Skin epidermis (tissue), 12 donors: ENCODE results near the gene NCAPD3.
"Not testable (repeated sequence)": the region's sequence is repeated elsewhere in the genome, so short reads cannot be mapped to it uniquely, and the experiment has no call there.

Source experiments
- H3K27ac ChIP-seq, 21 experiments: fragments of 200-600 bp; sonication (generic) in 11 of 21; one replicate each; pipeline ENCODE4 v1.5.0; 2020; ENCODE audit warnings: mild to moderate bottlenecking in 3 of 21, inconsistent platforms in 2 of 21, moderate library complexity in 2 of 21
- H3K4me3 ChIP-seq, 7 experiments: fragments of 200-600 bp; sonication (generic) in 2 of 7; one replicate each; pipeline ENCODE4 v1.5.0; 2020; ENCODE audit warnings: inconsistent platforms in 2 of 7, mild to moderate bottlenecking in 2 of 7, moderate library complexity in 1 of 7

Gene NCAPD3

DNA sequence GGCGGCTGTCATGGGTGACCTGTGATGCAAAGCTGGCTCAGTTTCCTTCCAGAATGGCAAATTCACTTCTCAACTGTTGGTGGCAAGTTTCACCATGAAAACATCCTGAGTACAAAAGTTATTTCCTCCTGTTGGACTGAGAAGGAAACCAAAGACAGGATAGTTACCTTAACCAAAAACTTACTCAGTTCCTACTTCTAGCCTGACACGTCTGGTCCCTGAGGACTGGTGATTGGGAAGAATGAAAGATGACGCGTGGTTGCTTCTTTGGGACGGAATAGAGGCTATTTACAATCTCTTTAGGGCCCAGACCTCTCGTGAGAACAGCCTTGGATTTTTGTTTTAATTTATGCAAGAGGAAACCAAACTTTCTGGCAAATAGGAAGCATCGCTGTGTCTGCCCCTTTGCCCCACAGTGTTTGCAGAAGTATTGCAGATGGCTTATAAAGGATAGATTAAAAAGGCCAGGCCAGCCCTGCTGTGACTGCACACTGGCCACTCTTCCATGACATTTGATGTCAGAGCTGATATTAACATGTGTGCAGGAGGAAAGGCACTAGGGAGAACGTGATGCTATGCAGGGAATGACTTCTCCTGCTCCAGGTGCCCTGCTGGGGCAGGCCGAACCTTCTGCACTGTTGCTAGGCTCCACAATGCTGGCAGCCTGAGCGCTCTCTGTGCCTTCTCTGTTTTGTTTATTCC is 8.3 kb upstream of the NCAPD3 start:
- no peak overlapping the region for H3K4me3 ChIP-seq
- peak overlapping the region in 1 of 21 experiments; percentile 22 for H3K27ac ChIP-seq

DNA sequence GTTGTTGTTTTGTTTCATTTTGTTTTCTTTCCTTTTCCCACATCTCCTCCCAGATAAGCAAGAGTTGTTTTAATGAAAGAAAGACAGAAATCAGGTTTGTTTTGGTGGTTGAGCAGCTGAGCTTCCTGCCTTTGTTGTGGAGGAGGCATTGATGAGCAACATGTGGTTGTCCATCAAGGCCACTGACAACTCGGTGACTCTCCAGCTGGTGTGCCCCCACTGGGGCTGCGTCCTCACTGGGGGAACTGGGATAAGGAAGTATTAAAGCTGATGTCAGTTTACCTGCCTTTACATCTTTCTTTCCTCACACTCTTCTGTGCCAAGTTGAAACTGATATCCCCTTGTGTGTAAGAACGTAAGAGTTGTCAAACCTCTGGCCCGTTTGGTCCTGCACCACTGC is 6.6 kb upstream of the NCAPD3 start:
- peak overlapping the region in 1 of 21 experiments; percentile 14 for H3K27ac ChIP-seq
- H3K4me3 ChIP-seq, result no peak overlapping the region

DNA sequence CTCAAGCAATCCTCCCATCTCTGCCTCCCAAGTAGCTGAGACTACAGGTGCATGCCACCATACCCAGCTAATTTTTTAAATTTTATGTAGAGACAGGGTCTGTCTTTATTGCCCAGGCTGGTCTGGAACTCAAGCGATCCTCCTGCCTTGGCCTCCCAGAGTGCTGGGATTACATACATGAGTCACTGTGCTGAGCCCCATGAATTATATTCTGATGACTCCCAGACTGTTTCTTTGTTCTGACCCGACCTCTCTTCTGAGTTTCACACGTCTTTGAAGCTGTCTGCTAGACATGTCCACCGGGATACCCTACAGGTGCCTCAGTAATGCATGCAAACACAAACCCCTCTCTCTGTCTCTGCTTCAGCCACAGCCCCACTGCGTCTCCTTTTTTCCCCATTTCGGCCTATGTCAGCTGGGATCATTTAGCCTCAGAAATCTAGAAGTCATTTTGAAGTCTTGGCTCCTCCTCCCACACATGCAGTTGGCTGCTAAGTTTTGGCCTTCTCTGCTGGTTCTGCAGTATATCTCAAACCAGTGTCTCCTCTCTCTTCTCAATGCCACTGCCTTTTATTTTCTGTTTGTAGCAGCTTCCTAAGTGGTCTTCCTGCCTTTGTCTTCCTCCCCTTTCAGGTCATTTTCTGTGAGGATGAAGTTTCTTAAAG is 5.5 kb upstream of the NCAPD3 start:
- Histone ChIP-seq H3K27ac (peak overlapping the region in 3 of 21 experiments; percentile 2 to 17 (median 14)), H3K4me3 (no peak overlapping the region)

DNA sequence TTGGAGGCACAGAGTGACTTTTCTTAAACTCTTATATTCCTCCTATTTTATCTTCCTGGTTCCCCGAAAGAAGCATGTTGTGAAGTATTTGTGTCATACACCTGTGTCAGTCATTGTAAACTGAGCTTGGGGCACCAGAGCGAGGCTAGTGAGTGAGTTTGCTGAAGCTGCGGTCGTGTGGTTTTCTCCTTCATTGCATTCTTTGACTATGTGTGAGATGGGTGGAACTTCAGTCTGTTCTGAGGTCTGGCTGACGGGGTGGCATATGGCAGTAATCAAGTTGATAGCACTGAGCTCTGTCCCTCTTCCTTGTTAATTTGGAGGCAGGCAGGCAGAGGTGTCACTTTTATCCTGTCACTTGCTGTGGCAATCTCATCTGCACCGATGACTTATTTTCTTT is 4.9 kb upstream of the NCAPD3 start:
- H3K27ac ChIP-seq, result peak overlapping the region in 2 of 21 experiments; percentile 2 to 17
- no peak overlapping the region for H3K4me3 ChIP-seq

DNA sequence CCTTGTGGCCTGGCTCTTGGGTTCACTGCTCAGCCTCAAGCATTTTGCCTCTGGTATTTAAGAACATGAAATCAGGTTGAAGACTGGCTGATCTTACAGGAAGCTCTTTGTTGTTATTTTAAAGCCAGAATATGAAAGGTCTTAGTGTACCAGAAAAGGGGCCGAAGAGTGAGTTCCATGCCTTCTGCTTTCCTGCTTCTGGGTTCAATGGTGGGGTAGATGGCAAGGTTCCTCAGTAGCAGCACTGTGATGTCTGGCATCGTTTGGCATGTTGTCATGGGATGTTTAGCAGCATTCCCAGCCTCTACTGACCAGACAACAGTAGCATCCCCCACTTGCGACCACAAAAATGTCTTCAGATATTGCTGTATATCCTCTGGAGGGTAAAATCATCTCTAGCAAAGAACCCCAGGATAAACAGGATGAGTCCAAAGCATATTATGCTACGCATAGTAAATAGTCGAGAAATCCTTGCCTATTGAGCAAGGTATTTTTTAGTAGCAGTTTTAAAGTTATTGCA is 3.1 kb upstream of the NCAPD3 start:
- Histone ChIP-seq H3K27ac (no peak overlapping the region), H3K4me3 (peak overlapping the region in 1 of 7 experiments; percentile 74)

DNA sequence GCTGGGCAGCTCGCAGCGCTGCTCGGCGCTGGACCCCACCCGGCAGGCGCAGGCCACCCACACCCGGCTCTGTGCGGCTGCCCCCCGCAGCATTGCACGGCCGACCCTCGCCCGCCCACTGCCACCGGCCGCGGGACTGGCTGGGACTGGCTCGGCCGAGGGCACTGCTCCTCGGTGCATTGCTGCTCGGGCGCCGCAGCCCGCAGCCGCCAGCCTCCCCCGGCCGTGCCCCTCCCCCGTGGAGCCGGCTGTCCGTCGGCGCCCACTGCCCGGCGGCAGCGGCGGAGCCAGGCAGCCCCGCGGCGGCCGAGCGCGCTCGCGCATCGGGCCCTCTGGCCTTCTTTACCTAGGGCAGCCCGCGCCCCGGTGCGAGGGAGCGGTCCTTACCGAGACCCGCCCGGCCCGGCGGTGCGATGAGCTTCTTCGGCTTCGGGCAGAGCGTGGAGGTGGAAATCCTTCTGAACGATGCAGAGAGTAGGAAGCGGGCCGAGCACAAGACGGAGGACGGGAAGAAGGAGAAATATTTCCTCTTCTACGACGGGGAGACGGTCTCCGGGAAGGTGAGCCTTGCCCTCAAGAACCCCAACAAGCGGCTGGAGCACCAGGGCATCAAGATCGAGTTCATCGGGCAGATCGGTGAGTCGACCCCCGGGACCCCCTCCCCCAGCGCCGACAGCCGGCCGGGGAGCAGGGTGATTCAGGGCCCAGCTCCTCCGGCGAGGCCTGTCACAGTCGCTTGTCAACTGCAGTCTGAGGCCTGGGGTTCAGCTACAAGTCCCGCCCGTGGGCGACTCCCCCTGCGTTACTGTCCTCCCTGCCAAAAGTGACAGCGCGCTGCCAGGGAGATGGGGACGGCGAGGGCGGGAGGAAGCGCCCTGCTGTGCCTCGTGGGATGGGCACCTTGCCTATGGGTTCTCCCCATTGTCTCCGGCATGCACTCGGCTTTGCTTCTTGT is 1.2 kb upstream of the NCAPD3 start:
- Histone ChIP-seq H3K27ac (peak overlapping the region; percentile 27 to 95 (median 92)), H3K4me3 (peak overlapping the region; percentile 73 to 98 (median 84))

DNA sequence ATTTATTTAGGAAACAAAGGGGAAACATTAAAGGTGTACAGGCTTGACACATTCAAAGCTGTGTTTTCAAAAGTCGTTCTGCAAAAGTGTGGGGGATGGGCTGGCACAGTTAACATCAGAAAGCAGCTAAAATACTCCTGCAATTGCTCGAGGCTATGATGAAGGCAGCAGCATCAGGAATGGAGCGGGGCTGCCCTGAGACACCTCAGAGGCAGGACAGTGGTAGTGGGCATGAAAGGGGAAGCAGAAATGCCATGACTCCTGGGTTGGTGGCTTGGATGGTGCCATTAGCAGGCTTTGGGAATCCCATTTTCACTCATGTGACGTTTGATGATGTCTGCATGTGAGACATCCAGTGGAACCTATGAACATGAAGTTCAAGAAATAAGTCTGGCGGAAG is 646 bp downstream of the NCAPD3 start:
- peak overlapping the region in 12 of 21 experiments; percentile 63 to 95 (median 92) for H3K27ac ChIP-seq

DNA sequence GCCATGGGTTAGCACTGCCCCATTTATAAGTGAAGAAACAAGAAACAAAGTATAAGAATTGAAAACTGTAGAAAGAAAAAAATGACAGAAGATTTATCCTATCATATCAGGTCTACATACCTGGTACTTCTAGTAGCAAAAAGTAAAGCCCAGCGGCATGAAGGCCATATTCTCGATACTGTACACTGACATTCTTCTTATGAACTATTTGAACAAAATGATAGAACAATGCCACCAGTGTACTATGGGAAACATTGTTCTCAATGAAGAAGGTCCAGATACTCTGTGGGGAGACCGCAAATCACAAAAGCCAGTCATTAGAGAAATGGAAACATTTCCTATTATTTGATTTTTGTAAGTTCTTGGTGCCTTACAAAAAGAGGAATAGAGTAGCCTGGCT is 7.0 kb downstream of the NCAPD3 start:
- no peak overlapping the region for H3K27ac ChIP-seq

More for the DNA sequence above, 646 bp downstream of the NCAPD3 start:
- peak overlapping the region; percentile 73 to 98 (median 84) for H3K4me3 ChIP-seq

DNA sequence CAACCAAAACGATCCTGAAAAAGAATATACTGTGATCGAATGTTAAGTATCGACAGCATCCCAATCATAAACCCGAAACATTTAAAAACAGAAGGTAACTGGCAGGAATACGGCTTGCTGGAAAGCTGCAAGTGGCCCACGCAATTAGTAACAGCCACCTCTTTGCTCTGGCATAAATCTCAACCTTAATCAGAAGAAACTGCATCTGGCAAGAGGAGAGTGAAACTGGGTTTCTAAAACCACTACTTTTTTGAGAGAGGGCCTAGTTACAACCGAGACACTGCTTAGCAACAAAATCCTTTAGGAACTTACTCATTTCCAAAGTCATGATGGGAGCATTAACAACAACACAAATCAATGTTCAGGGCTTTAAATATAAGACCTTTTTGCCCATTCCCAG is 7.9 kb downstream of the NCAPD3 start:
- H3K27ac ChIP-seq, result no peak overlapping the region
- no peak overlapping the region for H3K4me3 ChIP-seq

More for the DNA sequence above, 7.0 kb downstream of the NCAPD3 start:
- H3K4me3 ChIP-seq, result no peak overlapping the region

DNA sequence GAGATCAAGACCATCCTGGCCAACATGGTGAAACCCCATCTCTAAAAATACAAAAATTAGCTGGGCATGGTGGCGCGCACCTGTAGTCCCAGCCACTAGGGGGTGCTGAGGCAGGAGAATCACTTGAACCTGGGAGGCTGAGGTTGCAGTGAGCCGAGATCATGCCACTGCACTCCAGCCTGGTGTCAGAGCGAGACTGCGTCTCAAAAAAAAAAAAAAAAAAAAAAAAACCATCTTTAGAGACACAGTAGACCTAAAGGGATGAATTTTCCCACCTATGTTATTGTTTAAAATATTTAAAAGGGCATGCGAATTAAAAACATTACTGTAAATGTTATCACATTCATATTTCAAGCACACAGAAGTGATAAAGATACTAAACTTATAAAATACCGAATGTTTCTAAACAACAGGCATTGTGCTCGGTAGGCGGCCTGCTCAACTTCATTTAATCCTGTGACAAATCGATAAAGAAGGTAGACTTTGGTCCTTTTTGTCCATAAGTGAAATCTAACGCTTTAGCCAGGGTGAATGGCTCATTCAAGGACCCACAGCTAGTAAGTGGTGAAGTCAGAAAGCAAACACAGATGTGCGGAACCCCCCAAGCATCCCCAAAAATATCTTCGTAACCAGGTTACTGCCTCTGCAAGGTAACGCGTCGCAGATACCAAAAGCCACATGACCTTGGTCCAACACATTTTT is 16.1 kb downstream of the NCAPD3 start:
- Histone ChIP-seq H3K4me3 (no peak overlapping the region), H3K27ac (no peak overlapping the region)

DNA sequence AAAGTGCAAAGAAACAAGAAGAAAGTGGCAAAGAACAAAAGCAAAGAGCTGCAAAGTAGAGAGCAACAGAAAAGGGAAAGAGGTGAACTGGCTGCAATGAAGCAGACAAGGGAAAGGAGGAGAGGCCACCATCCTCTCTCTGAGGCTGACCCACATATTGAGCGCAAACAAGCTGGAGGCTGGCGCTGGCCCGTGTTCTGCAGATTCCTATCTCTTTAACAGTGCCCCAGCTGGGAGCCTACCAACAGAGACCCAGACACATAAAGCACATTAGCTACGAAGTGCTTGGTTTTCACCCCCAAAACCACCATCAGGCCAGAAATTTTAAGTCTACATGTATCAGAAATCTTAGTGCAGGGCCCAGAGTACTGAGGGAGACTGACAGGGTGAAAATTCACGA is 17.6 kb downstream of the NCAPD3 start:
- Histone ChIP-seq H3K27ac (peak overlapping the region in 5 of 21 experiments; percentile 14 to 69 (median 42)), H3K4me3 (no peak overlapping the region)

DNA sequence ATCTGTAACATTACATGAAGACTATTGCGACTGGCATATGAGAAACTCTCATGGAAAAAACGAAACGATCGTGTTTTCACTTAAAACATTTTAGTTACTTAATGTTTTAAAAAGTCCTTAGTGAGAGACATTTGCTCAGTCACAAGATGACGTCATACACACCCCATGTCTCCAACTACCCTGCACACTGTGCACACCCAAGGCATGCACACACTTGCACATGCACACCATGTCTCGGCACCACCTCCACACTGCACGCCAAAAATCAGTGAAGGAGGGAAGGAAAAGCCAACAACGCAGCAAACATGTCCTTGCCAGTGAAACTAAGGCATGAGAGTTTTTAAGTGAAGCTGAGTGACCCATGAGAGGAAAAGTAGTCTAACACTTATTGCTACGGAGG is 18.0 kb downstream of the NCAPD3 start:
- Histone ChIP-seq H3K4me3 (no peak overlapping the region), H3K27ac (peak overlapping the region in 4 of 21 experiments; percentile 29 to 69 (median 52))

DNA sequence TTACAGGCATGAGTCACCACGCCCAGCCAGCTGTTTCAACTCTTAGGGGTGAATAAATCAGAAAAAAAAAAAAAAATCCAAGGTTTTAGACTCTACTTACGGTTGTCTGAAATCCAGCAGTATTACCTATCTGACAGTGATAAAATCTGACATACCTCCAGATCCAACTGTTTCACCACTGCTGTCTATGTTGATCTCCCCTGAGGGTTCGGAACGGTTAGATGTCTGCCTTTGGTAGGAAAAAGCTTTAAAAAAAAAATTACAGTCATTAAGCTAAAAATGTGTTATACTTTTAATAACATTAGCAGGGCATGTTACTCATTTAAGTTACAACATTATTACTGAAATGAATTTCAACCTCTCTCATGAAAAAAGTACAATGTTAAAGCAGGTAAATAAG is 21.1 kb downstream of the NCAPD3 start:
- no peak overlapping the region for H3K4me3 ChIP-seq

DNA sequence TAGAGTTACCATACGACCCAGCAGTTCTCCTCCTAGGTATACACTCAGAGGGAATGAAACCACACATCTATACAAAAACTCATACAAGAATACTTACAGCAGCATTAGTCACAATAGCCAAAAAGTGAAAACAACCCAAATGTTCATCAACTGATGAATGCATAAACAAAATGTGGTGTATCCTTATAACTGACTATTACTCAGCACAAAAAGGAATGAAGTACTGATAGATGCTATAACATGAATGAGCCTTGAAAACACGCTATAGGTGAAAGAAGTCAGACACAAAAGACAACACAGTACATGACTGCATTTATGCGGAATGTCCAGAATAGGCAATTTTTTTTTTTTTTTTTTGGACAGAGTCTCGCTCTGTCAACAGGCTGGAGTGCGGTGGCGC is 23.1 kb downstream of the NCAPD3 start:
- Histone ChIP-seq H3K4me3 (no peak overlapping the region), H3K27ac (no peak overlapping the region)

More for the DNA sequence above, 21.1 kb downstream of the NCAPD3 start:
- no peak overlapping the region for H3K27ac ChIP-seq

DNA sequence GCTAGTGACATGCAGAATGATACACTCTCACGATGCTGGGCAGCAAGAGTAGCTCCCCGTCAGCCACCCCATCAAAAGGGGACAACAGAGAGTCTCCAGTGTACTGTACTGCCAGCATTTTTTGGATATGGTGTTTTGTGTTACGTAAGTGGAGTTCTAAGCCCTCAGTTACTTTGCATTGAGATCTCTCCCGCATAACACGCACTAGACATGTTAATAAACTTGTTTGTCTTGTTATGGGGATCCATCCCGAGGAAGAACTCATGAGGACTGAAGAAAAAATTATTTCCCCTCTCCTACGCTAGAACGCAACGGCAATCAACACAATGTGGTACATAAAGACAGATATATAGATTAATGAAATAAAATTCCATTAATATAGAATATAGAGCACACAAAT is 24.2 kb downstream of the NCAPD3 start:
- no peak overlapping the region for H3K4me3 ChIP-seq

DNA sequence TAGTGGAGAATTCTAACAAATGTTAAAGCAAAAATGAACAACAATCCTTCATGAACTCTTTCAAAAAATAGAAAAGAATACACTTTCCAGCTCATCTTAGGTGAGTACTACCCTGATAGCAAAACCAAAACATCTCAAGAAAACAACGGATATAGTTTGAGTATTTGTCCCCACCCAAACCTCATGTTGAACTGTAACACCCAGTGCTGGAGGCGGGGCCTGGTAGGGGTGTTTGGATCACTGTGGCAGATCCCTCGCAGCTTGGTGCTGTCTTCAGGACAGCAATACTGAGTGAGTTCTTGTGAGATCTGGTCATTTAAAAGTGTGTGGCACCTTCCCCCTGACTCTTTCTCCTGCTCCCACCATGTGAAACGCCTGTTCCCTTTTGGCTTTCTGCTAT is 27.0 kb downstream of the NCAPD3 start:
- Histone ChIP-seq H3K27ac (no peak overlapping the region), H3K4me3 (no peak overlapping the region)

More for the DNA sequence above, 24.2 kb downstream of the NCAPD3 start:
- no peak overlapping the region for H3K27ac ChIP-seq

DNA sequence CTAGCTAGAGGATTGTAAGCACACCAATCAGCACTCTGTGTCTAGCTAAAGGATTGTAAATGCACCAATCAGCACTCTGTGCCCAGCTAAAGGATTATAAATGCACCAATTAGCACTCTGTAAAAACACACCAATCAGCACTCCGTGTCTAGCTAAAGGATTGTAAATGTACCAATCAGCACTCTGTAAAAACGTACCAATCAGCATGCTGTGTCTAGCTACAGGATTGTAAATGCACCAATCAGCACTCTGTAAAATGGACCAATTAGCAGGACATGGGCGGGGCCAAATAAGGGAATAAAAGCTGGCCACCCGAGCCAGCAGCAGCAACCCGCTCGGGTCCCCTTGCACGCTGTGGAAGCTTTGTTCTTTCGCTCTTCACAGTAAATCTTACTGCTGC is 35.7 kb downstream of the NCAPD3 start:
- H3K4me3 ChIP-seq, H3K27ac ChIP-seq: not testable (repeated sequence)

DNA sequence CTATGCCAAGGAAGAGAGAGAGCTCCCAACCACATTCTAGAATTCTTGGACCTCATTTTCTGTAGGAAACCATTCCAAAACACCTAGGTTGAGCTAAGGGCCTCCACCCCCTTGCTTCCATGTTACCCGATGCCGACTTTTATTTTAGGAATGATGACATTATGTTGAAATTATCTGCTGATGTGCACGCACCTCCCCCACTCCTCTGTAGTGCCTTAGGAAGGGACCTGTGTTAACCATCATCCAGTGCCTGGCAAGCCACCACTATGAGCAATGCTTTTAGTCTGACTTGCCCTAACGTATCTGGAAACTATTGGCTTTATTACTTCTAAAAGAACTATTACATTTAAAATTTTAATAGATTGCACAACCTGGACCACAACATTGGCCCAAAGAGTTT is 42.1 kb downstream of the NCAPD3 start:
- no peak overlapping the region for H3K27ac ChIP-seq
- H3K4me3 ChIP-seq, result no peak overlapping the region

DNA sequence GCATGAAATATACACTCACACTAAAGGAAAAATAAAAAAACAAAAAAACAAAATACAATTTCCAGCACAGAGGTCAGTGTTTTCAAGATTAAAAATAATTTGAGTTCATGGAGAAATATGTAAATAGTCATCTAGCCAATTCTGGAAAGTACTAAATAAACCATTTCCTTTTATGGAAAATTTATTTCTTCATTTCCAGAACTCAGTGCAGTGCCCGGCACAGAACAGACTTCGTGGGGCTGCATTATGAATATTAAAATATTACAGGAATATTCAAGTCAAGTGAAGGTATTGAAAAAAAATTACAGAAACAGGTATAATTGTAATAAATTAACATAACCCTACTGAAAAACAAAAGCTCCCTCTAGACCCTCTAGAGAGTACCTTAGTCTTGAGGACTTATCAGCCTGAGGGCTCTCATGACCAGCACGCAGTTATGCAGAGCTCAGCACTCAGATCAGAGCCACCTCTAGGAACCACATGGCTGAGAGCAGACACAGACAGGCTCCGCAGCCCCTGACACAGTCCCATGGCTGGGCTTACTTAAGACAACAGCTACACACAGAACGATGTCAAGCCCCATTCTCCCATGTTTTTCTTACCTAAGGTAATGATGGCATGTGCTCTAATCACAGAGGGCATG is 45.6 kb downstream of the NCAPD3 start:
- H3K27ac ChIP-seq, result no peak overlapping the region
- no peak overlapping the region for H3K4me3 ChIP-seq
